HAP-1 (cell line): ENCODE measurements around the gene CREB3L1.

ENCODE experiments used
- DNase-seq, 2 experiments: peaks; one replicate each; pipeline ENCODE4 v3.0.0-alpha.2; 2016 to 2020; ENCODE audit warnings: low spot score in 2 of 2
- H3K27me3 ChIP-seq: fragments of 250-450 bp; sonication (Bioruptor Pico); 2 replicates; pipeline ENCODE4 v1.5.1; 2020; ENCODE audit warnings: low read depth, mild to moderate bottlenecking, moderate library complexity
- H3K36me3 ChIP-seq: fragments of 250-450 bp; sonication (Bioruptor Pico); replicated peaks from 2 replicates; pipeline ENCODE4 v1.5.1; 2020; ENCODE audit warnings: mild to moderate bottlenecking
- H3K4me1 ChIP-seq: fragments of 250-450 bp; sonication (Bioruptor Pico); 2 replicates; pipeline ENCODE4 v1.5.1; 2020; ENCODE audit warnings: mild to moderate bottlenecking
- H3K4me3 ChIP-seq: fragments of 250-450 bp; sonication (Bioruptor Pico); 2 replicates; pipeline ENCODE4 v1.5.1; 2020; ENCODE audit warnings: mild to moderate bottlenecking, moderate library complexity
- H3K9me3 ChIP-seq: fragments of 250-450 bp; sonication (Bioruptor Pico); 2 replicates; pipeline ENCODE4 v1.5.1; 2020; ENCODE audit warnings: mild to moderate bottlenecking, moderate library complexity
- in situ Hi-C: fragments of 300-500 bp; cut with MboI; formaldehyde crosslinking; loops from 3 replicates; pipeline ENCODE4 v1.14.3; 2020; ENCODE audit warnings: low sequenced_read_pairs, inconsistent platforms, mixed read lengths

CREB3L1 gene

GRCh38 chr11:46277622-46278386, at the start of gene CREB3L1:
Gene CREB3L1, plus strand, starts transcription at chr11:46277662. Its CDS starts 450 bp downstream, at chr11:46278112.
- Histone ChIP-seq H3K36me3 (no peaks in the 10 kb centered on the region), H3K4me3 (peak within 1 kb of the TSS; percentile 52), H3K4me1 (peaks cover 6% of the 10 kb centered on the region), H3K27me3 (no peaks in the 10 kb centered on the region), H3K9me3 (no peaks in the 10 kb centered on the region)
- DNase-seq = peak in 1 of 2 experiments; percentile 28
- in situ Hi-C loops = no loop called here

- Histone ChIP-seq H3K36me3 (no peaks in the 10 kb centered on the region), H3K4me1 (no peaks in the 10 kb centered on the region; the same call in none of the 2 replicates), H3K4me3 (no peak overlapping the region), H3K27me3 (no peaks in the 10 kb centered on the region), H3K9me3 (no peaks in the 10 kb centered on the region)
- DNase-seq = no peak
- in situ Hi-C loops = no loop called here
These were observed 48.2 kb upstream of the CREB3L1 start for GRCh38 chr11:46229230-46229629.

- Histone ChIP-seq H3K9me3 (no peaks in the 10 kb centered on the region), H3K36me3 (no peaks in the 10 kb centered on the region), H3K4me1 (peaks cover 1% of the 10 kb centered on the region), H3K27me3 (no peaks in the 10 kb centered on the region), H3K4me3 (no peak overlapping the region)
- in situ Hi-C loops = no loop called here
- no peak for DNase-seq
These were observed 43.2 kb upstream of the CREB3L1 start for GRCh38 chr11:46234311-46234710.

GRCh38 chr11:46235777-46236688, 41.4 kb upstream of the CREB3L1 start:
- peaks cover 18% of the 10 kb centered on the region for H3K4me1 ChIP-seq
- in situ Hi-C loops = no loop called here
- no peaks in the 10 kb centered on the region for H3K9me3 ChIP-seq
- DNase-seq = no peak
- H3K36me3 ChIP-seq = no peaks in the 10 kb centered on the region
- no peak overlapping the region for H3K4me3 ChIP-seq
- no peaks in the 10 kb centered on the region for H3K27me3 ChIP-seq

GRCh38 chr11:46236918-46237247, 40.6 kb upstream of the CREB3L1 start:
- Histone ChIP-seq H3K9me3 (no peaks in the 10 kb centered on the region), H3K4me1 (peaks cover 25% of the 10 kb centered on the region), H3K4me3 (no peak overlapping the region), H3K36me3 (no peaks in the 10 kb centered on the region), H3K27me3 (no peaks in the 10 kb centered on the region)
- no peak for DNase-seq
- in situ Hi-C loops = no loop called here

GRCh38 chr11:46237248-46238077, 40.0 kb upstream of the CREB3L1 start:
- H3K27me3 ChIP-seq = no peaks in the 10 kb centered on the region
- no peak overlapping the region for H3K4me3 ChIP-seq
- DNase-seq = no peak
- in situ Hi-C loops = no loop called here
- no peaks in the 10 kb centered on the region for H3K36me3 ChIP-seq
- no peaks in the 10 kb centered on the region for H3K9me3 ChIP-seq
- peaks cover 29% of the 10 kb centered on the region for H3K4me1 ChIP-seq

- DNase-seq = no peak
- Histone ChIP-seq H3K4me1 (peaks cover 33% of the 10 kb centered on the region), H3K4me3 (peak overlapping the region; percentile 24), H3K36me3 (no peaks in the 10 kb centered on the region), H3K9me3 (no peaks in the 10 kb centered on the region), H3K27me3 (no peaks in the 10 kb centered on the region)
- in situ Hi-C loops = no loop called here
These were observed 39.1 kb upstream of the CREB3L1 start for GRCh38 chr11:46238078-46238966.

GRCh38 chr11:46238967-46239800, 38.3 kb upstream of the CREB3L1 start:
- no peaks in the 10 kb centered on the region for H3K9me3 ChIP-seq

GRCh38 chr11:46239801-46240061, 37.7 kb upstream of the CREB3L1 start:
- in situ Hi-C loops = loop anchor here (5.0 kb wide), 1 partner anchor 83 kb away; no protein-coding TSS in a partner anchor
- Histone ChIP-seq H3K4me3 (no peak overlapping the region), H3K27me3 (no peaks in the 10 kb centered on the region), H3K4me1 (peaks cover 39% of the 10 kb centered on the region), H3K36me3 (no peaks in the 10 kb centered on the region), H3K9me3 (no peaks in the 10 kb centered on the region)
- peak; percentile 44 to 70 for DNase-seq

More at GRCh38 chr11:46238967-46239800, 38.3 kb upstream of the CREB3L1 start:
- Histone ChIP-seq H3K4me1 (peaks cover 39% of the 10 kb centered on the region), H3K36me3 (no peaks in the 10 kb centered on the region), H3K4me3 (peak overlapping the region; percentile 24), H3K27me3 (no peaks in the 10 kb centered on the region)
- peak; percentile 80 to 91 for DNase-seq
- in situ Hi-C loops = no loop called here

GRCh38 chr11:46240371-46240770, 37.1 kb upstream of the CREB3L1 start:
- Histone ChIP-seq H3K4me1 (peaks cover 39% of the 10 kb centered on the region), H3K4me3 (no peak overlapping the region)
- in situ Hi-C loops = loop anchor here (5.0 kb wide), 1 partner anchor 82 kb away; no protein-coding TSS in a partner anchor

GRCh38 chr11:46240861-46241260, 36.6 kb upstream of the CREB3L1 start:
- H3K36me3 ChIP-seq = no peaks in the 10 kb centered on the region
- in situ Hi-C loops = loop anchor here (5.0 kb wide), 1 partner anchor 81 kb away; no protein-coding TSS in a partner anchor
- no peaks in the 10 kb centered on the region for H3K9me3 ChIP-seq
- DNase-seq = no peak
- H3K27me3 ChIP-seq = no peaks in the 10 kb centered on the region
- H3K4me3 ChIP-seq = no peak overlapping the region
- peaks cover 39% of the 10 kb centered on the region for H3K4me1 ChIP-seq

More at GRCh38 chr11:46240371-46240770, 37.1 kb upstream of the CREB3L1 start:
- Histone ChIP-seq H3K27me3 (no peaks in the 10 kb centered on the region), H3K36me3 (no peaks in the 10 kb centered on the region), H3K9me3 (no peaks in the 10 kb centered on the region)
- DNase-seq = peak; percentile 71 to 91
